GM19455 (cell line): ENCODE results near the gene TP53I13.
A peak's percentile ranks its signal among the peaks of the same experiment; 100 is the strongest.

Experiments used
- ATAC-seq: cut with Tn5 transposase; IDR thresholded peaks from one replicate; pipeline ENCODE4 v1.9.1; 2021; ENCODE audit not compliant: unreplicated experiment

The TP53I13 gene

GRCh38 chr17:29567304-29567553, 1.3 kb upstream of the TP53I13 start:
- peak; percentile 7 for ATAC-seq

GRCh38 chr17:29567554-29568330, 759 bp upstream of the TP53I13 start:
- peak; percentile 36 for ATAC-seq

GRCh38 chr17:29569245-29569950, 897 bp downstream of the TP53I13 start:
- no peak for ATAC-seq

- no peak for ATAC-seq
These were observed 2.0 kb downstream of the TP53I13 start for GRCh38 chr17:29570521-29570920.

GRCh38 chr17:29571486-29571882, 3.0 kb downstream of the TP53I13 start:
- ATAC-seq: no peak

GRCh38 chr17:29571883-29572681, 3.6 kb downstream of the TP53I13 start:
- no peak for ATAC-seq

GRCh38 chr17:29572691-29573557, 4.4 kb downstream of the TP53I13 start:
- no peak for ATAC-seq

GRCh38 chr17:29573558-29573869, 5.0 kb downstream of the TP53I13 start:
- ATAC-seq: no peak

GRCh38 chr17:29573871-29574731, 5.6 kb downstream of the TP53I13 start:
- ATAC-seq: no peak

GRCh38 chr17:29574732-29575510, 6.4 kb downstream of the TP53I13 start:
- no peak for ATAC-seq

- ATAC-seq: no peak
These were observed 7.2 kb downstream of the TP53I13 start for GRCh38 chr17:29575511-29576213.

GRCh38 chr17:29576214-29577000, 7.9 kb downstream of the TP53I13 start:
- ATAC-seq: no peak

GRCh38 chr17:29577001-29577370, 8.5 kb downstream of the TP53I13 start:
- ATAC-seq: no peak

- no peak for ATAC-seq
These were observed 9.1 kb downstream of the TP53I13 start for GRCh38 chr17:29577385-29578211.

GRCh38 chr17:29578626-29579485, 10.4 kb downstream of the TP53I13 start:
- no peak for ATAC-seq
